GM21367 (cell line): ENCODE measurements around the gene TRABD.

Experiments used
- ATAC-seq: cut with Tn5 transposase; IDR thresholded peaks from one replicate; pipeline ENCODE4 v1.9.1; 2021; ENCODE audit not compliant: unreplicated experiment

TRABD gene

DNA sequence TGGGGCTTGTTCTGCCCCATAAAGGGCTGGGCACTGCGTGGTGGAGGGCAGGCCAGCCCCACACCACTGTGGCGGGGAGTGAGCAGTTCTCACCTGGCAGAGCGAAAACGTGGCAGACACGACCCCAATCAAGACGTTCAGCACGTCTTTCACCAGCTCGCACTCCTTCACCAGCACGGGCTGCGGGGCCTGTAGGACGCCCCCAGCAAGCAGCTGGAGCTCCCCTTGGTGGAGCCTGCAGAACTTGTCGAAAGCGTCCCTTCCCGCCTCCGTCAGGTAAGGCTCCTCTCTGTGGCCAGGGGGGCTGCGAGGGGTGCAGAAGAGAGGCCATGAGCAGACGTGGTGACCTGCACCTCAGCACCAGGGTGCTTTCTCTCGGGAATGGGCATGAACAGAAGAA is 47.5 kb downstream of the TRABD start:
- ATAC-seq = no peak

DNA sequence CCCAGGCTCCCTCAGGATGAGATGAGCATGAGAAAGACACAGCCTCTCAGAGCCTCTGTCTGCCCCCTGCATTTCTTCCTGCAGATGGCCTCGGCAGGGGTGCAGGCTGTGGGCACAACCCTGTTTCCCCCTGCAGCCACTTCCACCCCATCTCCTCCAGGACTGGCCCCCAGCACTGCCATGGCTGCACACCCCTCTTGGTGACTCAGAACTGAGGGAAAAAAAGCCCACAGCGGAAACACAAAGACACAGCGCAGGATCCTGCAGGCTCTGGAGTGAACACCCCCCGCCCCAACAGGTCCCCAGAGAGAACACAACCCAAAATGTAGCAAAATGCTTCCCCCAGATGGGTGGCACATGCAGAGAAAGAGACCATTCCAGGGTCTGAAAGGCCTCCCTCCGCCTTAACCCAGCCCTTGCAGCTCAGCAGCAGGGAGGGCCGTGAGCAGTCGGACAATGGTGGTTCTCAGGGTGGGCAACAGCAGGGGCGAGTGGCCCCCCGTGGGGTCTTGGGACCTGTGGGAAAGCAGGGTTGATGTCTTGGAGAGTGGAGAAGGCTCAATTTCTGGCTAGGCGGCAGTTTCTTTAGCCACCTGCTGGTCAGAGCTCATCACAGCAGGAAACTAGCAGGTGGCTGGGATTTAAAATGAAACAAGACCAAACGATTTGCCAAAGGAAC is 51.2 kb downstream of the TRABD start:
- no peak for ATAC-seq

DNA sequence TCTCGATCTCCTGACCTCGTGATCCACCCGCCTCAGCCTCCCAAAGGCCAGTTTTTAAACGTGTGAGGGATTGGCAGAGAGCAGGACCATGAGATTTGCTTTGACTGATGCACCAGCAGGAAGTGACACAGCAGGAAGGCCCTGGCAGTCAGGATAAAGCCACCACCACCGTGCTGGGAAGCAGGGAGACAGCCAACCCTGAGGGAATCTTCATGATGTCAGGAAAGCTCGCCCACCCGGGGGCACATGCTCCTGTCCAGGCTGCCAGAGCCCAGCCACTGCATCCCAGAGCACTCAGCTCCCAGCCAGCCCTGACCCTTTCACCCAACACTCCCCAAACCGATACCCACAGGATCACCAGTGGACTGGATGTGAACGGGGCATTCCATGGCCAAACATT is 53.0 kb downstream of the TRABD start:
- ATAC-seq = no peak

DNA sequence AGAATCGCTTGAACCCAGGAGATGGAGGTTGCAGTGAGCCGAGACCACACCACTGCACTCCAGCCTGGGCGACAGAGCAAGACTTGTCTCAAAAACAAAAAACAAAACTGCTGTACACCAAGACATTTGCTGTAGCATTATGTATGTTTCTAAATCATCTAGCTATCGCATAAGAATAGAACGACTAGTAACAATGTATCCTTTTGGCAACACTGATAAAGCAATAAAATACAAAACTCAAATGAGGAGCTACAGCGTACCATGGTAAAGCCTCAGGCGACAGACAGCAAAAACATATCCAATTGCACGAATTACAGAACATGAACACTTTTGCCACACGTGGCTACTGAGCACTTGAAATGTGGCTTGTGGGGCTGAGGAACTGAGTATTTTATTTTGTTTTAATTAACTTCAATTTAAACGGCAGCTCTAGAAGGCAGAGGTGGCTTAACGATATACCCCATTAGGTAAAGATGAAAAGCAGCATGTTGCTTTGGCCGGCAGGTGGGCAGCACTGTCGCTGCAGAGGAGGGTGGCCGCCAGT is 56.8 kb downstream of the TRABD start:
- no peak for ATAC-seq

DNA sequence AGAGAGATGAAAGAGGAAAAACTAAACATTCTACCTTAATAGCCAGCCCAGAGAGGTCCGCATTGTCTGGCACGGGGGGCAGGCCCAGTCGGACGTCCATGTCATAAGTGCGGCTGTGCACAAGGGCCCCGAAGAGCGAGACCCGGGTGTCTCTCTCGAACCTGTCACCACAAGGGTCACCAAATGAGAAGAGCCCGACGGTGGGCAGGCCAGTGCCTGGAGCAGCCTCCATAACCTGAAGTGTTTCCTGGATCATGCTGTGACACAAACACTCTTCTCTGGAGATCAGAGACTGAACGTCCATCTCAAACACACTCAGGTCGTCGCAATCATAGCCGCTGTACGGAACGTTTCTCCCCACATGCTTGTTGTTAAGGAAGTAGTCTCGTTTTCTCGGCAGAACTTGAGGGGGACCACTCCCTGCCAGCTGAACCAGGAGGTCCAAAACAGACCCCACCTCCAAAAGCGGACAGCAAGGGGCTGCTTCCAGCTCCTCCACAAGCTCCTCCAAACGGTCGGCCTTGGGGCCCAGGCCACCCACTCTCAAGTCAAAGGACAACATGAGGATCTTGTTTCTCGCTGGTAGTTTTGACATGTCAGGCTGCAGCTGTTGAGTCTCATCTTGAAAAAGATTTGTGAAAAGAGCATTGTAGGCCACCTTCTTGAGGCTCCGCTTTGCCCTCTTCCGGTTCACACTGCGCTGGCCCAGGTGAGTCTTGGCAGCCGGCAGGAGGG is 58.1 kb downstream of the TRABD start:
- ATAC-seq = no peak

DNA sequence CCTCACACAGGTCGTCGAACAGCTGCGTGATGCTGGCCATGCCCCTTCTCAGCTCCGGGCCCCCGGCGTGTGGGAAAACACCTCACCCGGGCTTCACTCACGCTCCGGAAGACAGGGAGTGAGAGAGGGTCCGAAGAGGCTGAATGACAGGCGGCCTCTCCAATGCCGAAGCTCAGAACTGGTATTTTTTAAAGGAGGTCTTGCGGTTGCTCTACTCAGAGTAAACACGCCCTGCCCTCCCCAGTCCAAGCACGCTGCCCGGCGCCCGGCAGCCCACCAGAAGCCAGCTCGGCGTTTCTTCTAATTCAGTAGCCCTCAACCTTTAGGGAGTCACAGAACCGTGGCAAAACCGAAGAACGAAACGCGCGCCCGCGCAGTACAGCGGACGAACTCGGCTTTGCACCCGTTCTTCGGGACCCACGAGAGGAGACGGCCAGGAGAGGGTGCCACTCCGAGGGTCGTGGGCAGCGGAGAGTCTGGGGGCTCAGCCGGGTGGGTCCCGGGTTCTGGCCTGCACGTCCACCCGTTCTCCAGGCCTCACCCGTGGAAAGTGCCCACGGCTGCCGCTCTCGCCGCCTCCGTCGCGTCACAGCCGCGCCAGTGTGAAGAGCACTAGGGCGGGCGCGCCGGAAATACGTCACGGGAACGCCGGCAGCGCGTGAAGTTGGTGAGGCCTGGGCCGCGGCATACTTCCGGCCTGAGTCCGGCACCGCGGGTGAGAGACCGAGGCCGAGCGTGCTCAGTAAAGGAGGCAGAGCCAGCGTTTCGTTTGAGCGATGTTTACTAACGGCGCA is 58.9 kb downstream of the TRABD start, which contains the start of gene TUBGCP6:
Gene TUBGCP6, minus strand, starts transcription at position 604 of the 794 bp plus-strand sequence. Its CDS starts 564 bp downstream, at position 40.
- ATAC-seq = no peak

DNA sequence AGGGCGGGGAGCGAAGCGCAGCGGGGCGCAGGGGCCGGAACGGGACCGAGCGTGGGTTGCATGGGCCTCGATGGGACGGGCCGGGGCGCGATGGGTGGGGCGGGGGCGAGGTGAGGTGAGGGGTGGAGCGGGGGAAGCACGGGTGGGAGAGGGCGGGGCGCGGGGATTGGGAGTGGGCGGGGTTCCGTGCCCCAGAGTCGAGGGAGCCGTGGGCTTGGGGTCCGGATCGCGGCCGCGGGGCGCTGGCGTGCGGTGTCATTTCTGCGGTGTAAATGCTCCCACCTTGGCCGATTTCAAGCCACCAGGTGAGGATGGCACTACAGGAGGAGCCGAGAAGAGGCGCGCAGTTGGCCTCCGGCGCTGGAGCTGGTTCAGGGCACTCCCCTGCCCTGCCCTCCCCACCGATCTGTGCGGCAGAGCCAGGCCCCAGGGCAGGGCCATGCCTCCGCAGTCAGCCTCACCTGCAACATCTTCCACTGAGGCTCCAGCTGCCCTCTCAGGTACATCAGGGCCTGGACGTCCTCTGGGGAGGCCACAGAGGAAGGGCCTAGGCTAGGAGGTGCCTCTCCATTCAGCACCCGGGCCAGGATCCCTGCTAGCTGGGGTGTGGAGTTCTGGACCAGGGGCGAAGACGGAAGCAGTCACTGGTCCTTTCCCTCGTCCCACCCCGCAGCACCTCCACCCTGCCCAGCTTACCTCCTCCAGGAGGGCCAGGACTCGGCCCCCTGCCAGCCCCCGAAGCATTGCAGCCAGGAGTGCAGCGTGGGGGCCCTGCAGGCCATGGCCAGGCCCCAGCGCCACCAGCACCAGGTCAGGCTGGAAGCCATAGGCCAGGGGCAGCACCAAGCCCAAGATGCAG is 59.7 kb downstream of the TRABD start:
- no peak for ATAC-seq

DNA sequence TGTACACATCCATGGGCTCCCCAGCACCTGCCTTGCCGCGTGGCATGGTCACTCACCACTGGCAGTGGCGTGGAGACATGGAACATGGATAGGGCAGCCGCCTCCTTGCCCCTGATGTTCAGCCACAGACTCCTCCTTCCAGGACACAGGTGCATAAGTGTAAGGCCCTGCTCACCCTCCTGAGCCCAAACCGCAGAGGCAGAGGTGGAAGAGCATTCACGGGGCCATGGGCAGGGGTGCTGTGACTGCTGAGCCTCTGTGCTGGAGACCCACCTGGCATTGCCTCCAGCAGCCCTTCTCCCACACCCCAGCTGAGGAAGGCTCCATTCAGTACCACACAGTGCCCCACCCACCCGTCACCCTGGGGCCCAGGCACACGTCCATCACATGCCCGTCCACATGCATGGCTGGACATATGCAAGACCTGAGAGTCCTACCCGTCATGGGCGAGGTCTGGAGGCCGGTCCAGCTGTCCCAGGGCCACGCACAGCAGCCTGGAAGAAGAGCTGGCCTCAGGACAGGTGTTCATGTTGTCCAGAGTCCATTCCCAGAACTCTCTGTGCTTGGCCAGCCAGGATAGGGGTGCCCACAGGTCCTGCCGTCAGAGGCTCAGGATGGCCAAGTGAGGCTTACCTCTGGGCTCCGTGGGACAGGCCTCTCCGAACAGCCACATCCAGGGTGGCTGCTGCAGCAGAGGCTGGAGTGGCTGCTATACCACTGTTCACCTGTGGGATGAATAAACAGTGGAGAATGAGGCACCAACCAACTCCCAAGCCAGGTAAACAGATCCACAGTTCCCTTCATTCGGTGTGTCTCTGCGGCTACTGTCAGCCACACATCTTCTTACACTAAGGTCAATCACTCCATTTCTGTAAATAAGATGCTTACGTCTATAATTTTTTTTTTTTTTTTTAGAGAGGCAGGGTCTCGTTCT is 60.8 kb downstream of the TRABD start:
- ATAC-seq = no peak

DNA sequence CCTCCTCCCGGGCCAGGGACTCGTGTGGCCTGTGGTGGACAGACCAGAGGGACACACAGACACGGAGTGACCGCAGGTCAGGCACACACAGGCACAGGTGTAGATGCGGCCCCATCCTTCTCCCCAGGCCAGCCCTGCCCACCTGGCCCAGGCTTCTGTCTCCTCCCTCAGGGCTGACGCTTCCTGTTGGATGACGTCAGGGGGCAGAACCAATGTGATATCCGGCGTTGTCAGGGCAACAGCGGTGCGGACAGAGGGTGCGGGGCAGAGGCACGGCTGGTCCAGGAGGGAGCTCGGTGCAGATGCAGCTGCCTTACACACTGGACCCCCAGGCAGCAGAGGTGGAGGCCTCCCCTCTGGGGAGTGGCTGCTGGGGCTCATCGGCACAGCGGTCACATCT is 62.0 kb downstream of the TRABD start:
- no peak for ATAC-seq

DNA sequence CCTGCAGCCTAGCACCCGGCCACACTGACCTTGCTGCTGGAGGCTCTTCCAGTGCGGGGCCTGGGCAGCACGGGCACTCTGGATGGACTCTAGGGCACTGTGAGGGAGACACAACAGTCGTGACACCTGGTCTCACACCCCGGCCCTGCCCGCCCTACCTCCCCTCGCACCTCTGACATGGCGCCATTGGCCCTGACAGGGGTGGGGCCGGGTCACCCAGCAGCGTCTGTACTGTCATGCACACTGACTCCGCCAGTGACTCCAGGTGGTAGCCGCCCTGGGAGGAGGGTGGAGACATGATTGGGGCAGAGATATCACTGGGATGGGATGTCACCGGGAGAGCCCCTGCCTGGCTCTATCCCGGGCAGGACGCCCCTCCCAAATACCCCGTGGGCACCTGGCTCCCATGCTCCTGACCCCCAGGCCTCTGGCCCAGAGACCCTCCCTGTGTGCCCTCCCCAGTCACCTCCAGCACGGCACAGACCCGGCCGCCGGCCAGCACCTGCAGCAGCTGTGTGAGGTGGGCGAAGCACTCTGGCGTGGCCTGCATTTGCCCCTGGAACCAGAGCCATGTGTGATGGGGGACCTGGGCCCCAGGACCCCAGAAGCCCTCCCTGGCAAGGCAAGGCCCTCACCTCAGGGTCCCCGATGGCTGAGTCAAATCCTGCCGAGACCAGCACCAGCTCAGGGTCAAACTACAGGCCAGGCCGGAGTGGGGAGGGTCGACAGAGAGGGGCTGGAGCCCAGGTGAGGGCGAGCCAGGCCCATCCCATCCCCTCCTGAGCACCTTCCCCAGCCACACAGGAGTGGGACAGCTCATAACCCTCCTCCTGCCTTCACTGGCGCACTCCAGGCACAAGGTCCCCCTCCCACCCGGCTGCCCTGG is 62.7 kb downstream of the TRABD start:
- ATAC-seq = no peak
